Adrenal gland (tissue), 12 donors: ENCODE data around the gene RPE65. TPM values are rescaled to one million over a fixed set of nuclear protein-coding genes. Genes with fewer than 3 reads are reported as not detected.
A peak's percentile ranks its signal among the peaks of the same experiment; 100 is the strongest.
"Not testable (repeated sequence)": the region's sequence is repeated elsewhere in the genome, so short reads cannot be mapped to it uniquely, and the experiment has no call there.

Experiments
- DNase-seq, 7 donors: peaks; one replicate each; pipeline ENCODE4 v3.0.0-alpha.2; 2019 to 2020
- H3K27ac ChIP-seq, 5 donors: fragments of 200-600 bp; sonication (generic) in 4 of 5; 1 replicate in 3 of 5; 2 replicates in 2 of 5; pipeline versions ENCODE4 v1.5.1 to v1.8.0; 2016 to 2020; ENCODE audit warnings: mild to moderate bottlenecking in 1 of 5
- H3K27me3 ChIP-seq: fragments of 200-600 bp; 2 replicates; pipeline ENCODE4 v1.8.0; 2021
- H3K36me3 ChIP-seq, 2 donors: fragments of 200-600 bp; replicated peaks in 1 of 2; 1 replicate in 1 of 2; 2 replicates in 1 of 2; pipeline versions ENCODE4 v1.5.1 to v1.8.0; 2018 to 2022
- H3K4me1 ChIP-seq, 2 donors: fragments of 200-600 bp; replicated peaks in 1 of 2; 1 replicate in 1 of 2; 2 replicates in 1 of 2; pipeline versions ENCODE4 v1.5.1 to v1.8.0; 2018 to 2021
- H3K4me3 ChIP-seq, 4 donors: fragments of 200-600 bp; sonication (generic) in 3 of 4; one replicate each; pipeline ENCODE4 v1.5.1; 2016 to 2018
- H3K9me3 ChIP-seq, 3 donors: fragments of 200-600 bp; sonication (generic) in 1 of 3; replicated peaks in 1 of 3; 1 replicate in 2 of 3; 2 replicates in 1 of 3; pipeline versions ENCODE4 v1.5.1 to v1.8.0; 2016 to 2021
- POLR2A ChIP-seq, 2 donors: fragments of 450-650 bp; IDR thresholded peaks; one replicate each; pipeline ENCODE4 v1.6.1; 2017; ENCODE audit warnings: antibody characterized with exemption in 2 of 2, mild to moderate bottlenecking in 2 of 2, moderate library complexity in 1 of 2
- whole genome bisulfite sequencing, 4 donors: extraction: QIAGEN DNeasy Blood & Tissue Kit in 2 of 4; methylation state at CpG; one replicate each; pipeline versions ENCODE4 v1.1.5 to v1.1.7; 2013 to 2017; 5-methylcytosine and 5-hydroxymethylcytosine counted together
- intact Hi-C, 2 donors: fragments of 100-400 bp; cut with DNase I; formaldehyde crosslinking; loops; one replicate each; pipeline versions ENCODE4 v1.14.1 to v1.15.0; 2022 to 2023
- polyA plus RNA-seq, 3 donors: library from polyadenylated mRNA; stranded (reverse); fragments of 200-250 nt in 2 of 3; fragments of 350-450 nt in 1 of 3; fragmentation: Illumina TruSeq in 1 of 3; extraction: RNeasy Lipid Tissue Mini Kit (QIAGEN cat#74804) in 1 of 3; gene quantifications; one replicate each; pipeline ENCODE4 v1.2.3, GENCODE V29; 2013 to 2014
- total RNA-seq, 9 donors: library from RNA; depleted of rRNA in 4 of 9; stranded (reverse); fragments of >200 nt in 4 of 9; fragments of 120-200 nt in 1 of 9; fragmentation: NEBNext Ultra II Directional in 1 of 9; extraction: Animal tissue kit (Norgen Biotek cat#: 25700) in 1 of 9; gene quantifications; one replicate each; pipeline versions ENCODE4 v1.1.0 to v1.2.4, GENCODE V29; 2013 to 2023
- TF ChIP-seq, protein P1 (sequence below), 6 experiments: fragments of 450-650 bp in 4 of 6; fragments of 200-600 bp in 2 of 6; sonication (generic) in 1 of 6; IDR thresholded peaks; 1 replicate in 5 of 6; 2 replicates in 1 of 6; pipeline versions ENCODE4 v1.5.1 to v1.8.0; 2016 to 2021; ENCODE audit warnings: antibody characterized with exemption in 6 of 6, mild to moderate bottlenecking in 2 of 6, moderate library complexity in 1 of 6
- donor health status: healthy with polysubstance abuse.
- donor health status: Bipolar disorder and iron deficiency.
- donor health status: DM: yes; HTN: yes; CAD: no.
- donor health status: DM: no; HTN: no; CAD: no.
- donor health status: DM: no; HTN: no; CAD: no.
- donor health status: DM: yes; HTN: yes; CAD: no.

RPE65 gene
- total and polyA plus RNA-seq, 12 donors: 0.06 TPM; not detected in 11

DNA sequence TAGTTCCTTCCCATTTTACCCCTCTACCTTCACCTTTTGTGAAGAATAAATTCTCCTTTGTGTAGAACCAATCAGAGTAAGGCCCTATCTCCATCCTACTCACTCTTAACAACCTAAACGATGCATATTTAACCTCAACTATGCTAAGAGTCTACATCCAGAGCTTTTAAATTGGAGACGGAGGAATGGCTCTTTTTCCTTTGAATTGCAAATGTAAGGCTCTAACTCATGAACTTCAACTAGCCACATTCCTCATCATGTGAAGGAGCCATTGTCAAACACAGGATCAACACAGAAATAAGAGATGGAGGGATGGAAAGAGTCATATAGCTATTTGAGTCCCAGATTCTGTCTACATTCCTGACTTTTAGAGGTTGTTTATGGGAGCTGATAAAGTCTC, 28.9 kb upstream of the RPE65 start:
- Histone ChIP-seq H3K9me3 (no peaks in the 10 kb centered on the region), H3K27me3 (no peaks in the 10 kb centered on the region), H3K27ac (no peak overlapping the region), H3K4me3 (no peak overlapping the region), H3K4me1 (no peaks in the 10 kb centered on the region), H3K36me3 (no peaks in the 10 kb centered on the region)
- no peak for TF ChIP-seq POLR2A (IDR thresholded peaks at IDR 0.05)
- TF ChIP-seq, protein P1, sequence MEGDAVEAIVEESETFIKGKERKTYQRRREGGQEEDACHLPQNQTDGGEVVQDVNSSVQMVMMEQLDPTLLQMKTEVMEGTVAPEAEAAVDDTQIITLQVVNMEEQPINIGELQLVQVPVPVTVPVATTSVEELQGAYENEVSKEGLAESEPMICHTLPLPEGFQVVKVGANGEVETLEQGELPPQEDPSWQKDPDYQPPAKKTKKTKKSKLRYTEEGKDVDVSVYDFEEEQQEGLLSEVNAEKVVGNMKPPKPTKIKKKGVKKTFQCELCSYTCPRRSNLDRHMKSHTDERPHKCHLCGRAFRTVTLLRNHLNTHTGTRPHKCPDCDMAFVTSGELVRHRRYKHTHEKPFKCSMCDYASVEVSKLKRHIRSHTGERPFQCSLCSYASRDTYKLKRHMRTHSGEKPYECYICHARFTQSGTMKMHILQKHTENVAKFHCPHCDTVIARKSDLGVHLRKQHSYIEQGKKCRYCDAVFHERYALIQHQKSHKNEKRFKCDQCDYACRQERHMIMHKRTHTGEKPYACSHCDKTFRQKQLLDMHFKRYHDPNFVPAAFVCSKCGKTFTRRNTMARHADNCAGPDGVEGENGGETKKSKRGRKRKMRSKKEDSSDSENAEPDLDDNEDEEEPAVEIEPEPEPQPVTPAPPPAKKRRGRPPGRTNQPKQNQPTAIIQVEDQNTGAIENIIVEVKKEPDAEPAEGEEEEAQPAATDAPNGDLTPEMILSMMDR (IDR thresholded peaks at IDR 0.05): no peak
- no peak for DNase-seq
- intact Hi-C loops: loop anchor here in 1 of 2 donors (10.0 kb wide), 1 partner anchor 1256 kb away; no protein-coding TSS in a partner anchor
- 93 to 97% (median 96%) methylated on average over 2 of the region's 2 CpGs for WGBS, 4 donors

DNA sequence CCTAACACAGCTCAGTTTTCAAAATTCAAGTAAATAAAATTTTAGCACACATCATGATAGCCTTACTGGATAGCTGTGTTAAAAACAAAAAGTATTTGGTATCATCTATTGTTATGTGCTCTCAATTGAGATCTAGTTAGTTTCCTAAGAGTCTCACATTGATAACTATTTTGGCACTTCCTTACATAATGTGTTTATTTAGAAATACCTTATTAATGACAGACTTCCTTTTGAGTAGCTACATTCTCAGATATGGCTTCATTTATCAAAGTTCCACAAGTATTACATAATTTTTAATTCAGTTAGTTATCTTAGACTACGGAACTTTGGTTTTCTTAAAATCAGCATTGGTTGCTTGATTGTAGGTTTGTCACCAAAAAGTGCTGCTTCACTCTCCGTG, 26.9 kb upstream of the RPE65 start:
- H3K4me1 ChIP-seq, H3K9me3 ChIP-seq, H3K36me3 ChIP-seq, H3K27ac ChIP-seq, H3K4me3 ChIP-seq, H3K27me3 ChIP-seq, DNase-seq: not testable (repeated sequence)
- intact Hi-C loops: loop anchor here in 1 of 2 donors (10.0 kb wide), 1 partner anchor 1258 kb away; no protein-coding TSS in a partner anchor
- 77 to 93% (median 82%) methylated on average over 2 of the region's 2 CpGs for WGBS, 4 donors

DNA sequence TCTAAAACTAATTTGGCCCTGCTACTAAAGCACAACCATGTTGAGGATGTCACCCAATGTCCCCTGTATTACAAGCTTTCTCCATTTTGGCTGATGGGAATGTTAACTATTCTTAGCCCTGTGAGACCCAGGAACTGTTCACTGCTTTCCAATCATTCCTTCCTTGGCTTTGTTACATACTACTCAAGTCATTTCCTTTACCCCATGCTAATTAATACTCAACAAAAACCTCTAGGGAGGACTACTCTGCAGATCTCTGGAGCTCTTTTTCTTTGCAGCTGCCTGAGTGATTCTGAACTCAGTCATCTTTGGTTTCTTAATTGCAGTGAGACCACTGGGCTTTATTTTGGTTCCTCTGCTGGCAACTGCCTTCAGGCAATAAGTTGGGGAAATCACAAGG, 23.3 kb upstream of the RPE65 start:
- intact Hi-C loops: loop anchor here in 1 of 2 donors (10.0 kb wide), 1 partner anchor 1262 kb away; no protein-coding TSS in a partner anchor
- DNase-seq: no peak
- no peaks in the 10 kb centered on the region for H3K4me1 ChIP-seq
- TF ChIP-seq POLR2A (IDR thresholded peaks at IDR 0.05): no peak
- TF ChIP-seq, protein P1 (IDR thresholded peaks at IDR 0.05): no peak
- no peak overlapping the region for H3K4me3 ChIP-seq
- H3K9me3 ChIP-seq: no peaks in the 10 kb centered on the region
- H3K36me3 ChIP-seq: no peaks in the 10 kb centered on the region
- no peak overlapping the region for H3K27ac ChIP-seq
- H3K27me3 ChIP-seq: no peaks in the 10 kb centered on the region

DNA sequence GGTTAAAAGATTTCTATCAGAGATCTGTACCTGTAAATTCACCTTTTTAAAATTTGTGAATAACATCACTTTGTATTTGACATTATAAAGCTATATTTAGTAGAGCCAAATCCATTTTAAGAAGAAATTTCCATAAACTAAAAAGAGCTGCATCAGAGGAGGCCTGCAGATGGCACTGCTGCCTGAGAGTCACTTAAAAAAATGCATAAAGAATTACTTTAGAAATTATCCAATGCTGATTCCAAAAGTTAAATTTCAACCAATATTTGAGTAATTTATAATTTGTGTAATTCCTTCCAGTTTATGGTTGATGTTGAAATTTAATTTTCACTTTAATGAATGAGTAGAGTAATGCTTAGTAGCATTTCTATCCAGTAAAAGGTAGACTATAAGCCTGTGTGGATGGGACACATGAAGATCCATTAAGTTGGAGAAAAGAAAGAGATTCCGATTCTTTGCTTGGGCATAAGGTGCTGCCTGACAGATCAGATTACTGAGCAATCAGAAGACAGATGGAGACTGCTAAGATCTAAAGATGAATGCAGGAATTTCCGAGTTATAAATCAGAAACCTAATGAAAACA, 20.7 kb upstream of the RPE65 start:
- no peaks in the 10 kb centered on the region for H3K4me1 ChIP-seq
- no peaks in the 10 kb centered on the region for H3K27me3 ChIP-seq
- peak in 1 of 7 donors; percentile 8 for DNase-seq
- no peaks in the 10 kb centered on the region for H3K36me3 ChIP-seq
- intact Hi-C loops: loop anchor here in 1 of 2 donors (10.0 kb wide), 1 partner anchor 1264 kb away; no protein-coding TSS in a partner anchor
- H3K27ac ChIP-seq: no peak overlapping the region
- 75 to 80% (median 78%) methylated on average over 2 of the region's 2 CpGs for WGBS, 4 donors
- no peaks in the 10 kb centered on the region for H3K9me3 ChIP-seq
- no peak overlapping the region for H3K4me3 ChIP-seq
- TF ChIP-seq POLR2A (IDR thresholded peaks at IDR 0.05): no peak
- TF ChIP-seq, protein P1 (IDR thresholded peaks at IDR 0.05): peak; percentile 26 to 61 (median 37)

DNA sequence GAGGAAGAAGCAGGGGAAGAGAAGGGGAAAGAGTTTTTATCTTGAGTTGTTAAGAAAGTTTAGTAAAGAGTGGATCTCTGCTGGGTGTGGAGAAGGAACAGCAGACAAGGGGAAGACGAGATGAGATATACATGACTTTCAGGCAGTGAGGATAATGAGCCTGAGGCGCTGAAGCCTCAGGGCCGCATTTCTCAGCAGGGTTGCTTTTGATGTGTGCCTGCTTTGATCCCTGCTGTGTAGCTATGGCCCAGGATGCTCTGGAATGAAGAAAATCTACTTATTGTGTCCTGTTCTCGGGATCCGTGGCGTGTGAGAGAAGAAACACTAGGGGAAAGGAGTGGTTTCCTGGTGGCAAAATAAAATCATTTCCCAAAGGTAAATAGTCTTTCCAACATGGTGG, 15.1 kb upstream of the RPE65 start:
- no peaks in the 10 kb centered on the region for H3K27me3 ChIP-seq
- no peak for DNase-seq
- H3K9me3 ChIP-seq: no peaks in the 10 kb centered on the region
- 54 to 73% (median 69%) methylated on average over 6 of the region's 6 CpGs for WGBS, 4 donors
- intact Hi-C loops: loop anchor here in 1 of 2 donors (5.0 kb wide), 1 partner anchor 1272 kb away; no protein-coding TSS in a partner anchor
- H3K36me3 ChIP-seq: no peaks in the 10 kb centered on the region
- no peak overlapping the region for H3K4me3 ChIP-seq
- H3K4me1 ChIP-seq: no peaks in the 10 kb centered on the region
- H3K27ac ChIP-seq: no peak overlapping the region
- TF ChIP-seq POLR2A (IDR thresholded peaks at IDR 0.05): no peak
- TF ChIP-seq, protein P1 (IDR thresholded peaks at IDR 0.05): no peak
